Mononuclear cell (primary cell): ENCODE data around the gene ZNF146. TPM values are rescaled to one million over a fixed set of nuclear protein-coding genes. Genes with fewer than 3 reads are reported as not detected.
"Not testable (repeated sequence)": the region's sequence is repeated elsewhere in the genome, so short reads cannot be mapped to it uniquely, and the experiment has no call there.

Experiments used
- H3K27me3 ChIP-seq: 2 replicates; pipeline ENCODE4 v1.6.0; 2011; ENCODE audit warnings: low read length, control low read depth; ENCODE audit not compliant: insufficient read depth
- H3K4me1 ChIP-seq: 2 replicates; pipeline ENCODE4 v1.5.1; 2011; ENCODE audit warnings: mild to moderate bottlenecking, low read length, control low read depth; ENCODE audit not compliant: insufficient read depth
- H3K4me3 ChIP-seq: 2 replicates; pipeline ENCODE4 v1.5.1; 2011; ENCODE audit warnings: mild to moderate bottlenecking, low read length, moderate library complexity
- H3K9me3 ChIP-seq: 2 replicates; pipeline ENCODE4 v1.5.1; 2011; ENCODE audit warnings: low read depth, mild to moderate bottlenecking, control low read depth, low read length
- total RNA-seq: library from RNA; depleted of rRNA; stranded (reverse); fragments of >200 nt; gene quantifications from one replicate; pipeline ENCODE4 v1.2.3, GENCODE V29; 2012

ZNF146 gene
- 28.7 TPM for total RNA-seq

DNA sequence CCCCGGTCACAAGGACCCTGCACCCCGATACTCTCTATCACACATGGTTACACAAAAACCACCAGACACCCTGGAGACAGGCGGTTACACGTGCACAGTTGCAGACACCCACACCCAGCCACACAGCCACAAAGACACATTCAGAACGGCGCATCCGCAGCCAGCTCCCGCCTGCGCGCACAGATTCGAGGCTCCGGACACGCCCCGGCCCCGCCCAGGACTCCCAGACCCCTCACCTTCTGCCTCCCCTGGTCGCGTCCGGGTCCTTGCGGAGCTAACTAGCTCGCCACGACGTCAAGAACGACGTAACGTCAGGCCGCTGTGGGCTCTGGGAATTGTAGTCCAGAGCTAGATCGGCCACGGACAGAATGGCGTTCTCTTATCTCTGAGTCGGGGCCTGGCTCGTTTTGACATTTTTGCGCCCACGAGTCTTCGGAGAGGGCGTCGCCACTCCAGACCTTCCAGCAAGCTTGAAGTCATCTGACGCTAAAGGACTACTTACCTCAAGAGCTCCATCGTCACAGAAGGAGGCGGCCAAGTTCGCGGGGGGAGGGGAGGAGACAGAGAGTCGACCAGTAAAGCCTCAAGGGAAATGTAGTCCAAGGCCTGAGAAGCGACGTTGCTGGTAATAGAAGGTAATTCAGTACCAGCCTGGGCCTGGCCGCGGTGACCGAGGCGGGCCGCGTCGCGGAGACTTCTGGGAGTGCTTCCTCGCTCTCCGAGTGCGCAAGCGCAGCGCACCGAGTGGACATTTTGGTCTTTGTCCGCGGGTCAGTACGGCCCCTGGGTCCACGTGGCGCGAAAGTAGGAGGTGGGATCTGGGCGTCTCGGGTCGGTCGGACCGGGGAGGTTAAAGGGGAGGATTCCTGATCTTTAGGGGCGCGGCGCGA, at the start of gene ZNF146, which contains the start of gene ZNF565:
ZNF146 (plus strand) TSS at position 721 of the 890 bp plus-strand sequence. CDS start 21,335 bp downstream, outside the sequence.
ZNF565 (minus strand) TSS at position 280 of the 890 bp plus-strand sequence. CDS start 12,680 bp downstream, outside the sequence.
- Histone ChIP-seq H3K4me1 (peaks cover 13% of the 10 kb centered on the region), H3K4me3 (peak within 1 kb of the TSS; percentile 97), H3K27me3 (no peaks in the 10 kb centered on the region), H3K9me3 (no peaks in the 10 kb centered on the region)

DNA sequence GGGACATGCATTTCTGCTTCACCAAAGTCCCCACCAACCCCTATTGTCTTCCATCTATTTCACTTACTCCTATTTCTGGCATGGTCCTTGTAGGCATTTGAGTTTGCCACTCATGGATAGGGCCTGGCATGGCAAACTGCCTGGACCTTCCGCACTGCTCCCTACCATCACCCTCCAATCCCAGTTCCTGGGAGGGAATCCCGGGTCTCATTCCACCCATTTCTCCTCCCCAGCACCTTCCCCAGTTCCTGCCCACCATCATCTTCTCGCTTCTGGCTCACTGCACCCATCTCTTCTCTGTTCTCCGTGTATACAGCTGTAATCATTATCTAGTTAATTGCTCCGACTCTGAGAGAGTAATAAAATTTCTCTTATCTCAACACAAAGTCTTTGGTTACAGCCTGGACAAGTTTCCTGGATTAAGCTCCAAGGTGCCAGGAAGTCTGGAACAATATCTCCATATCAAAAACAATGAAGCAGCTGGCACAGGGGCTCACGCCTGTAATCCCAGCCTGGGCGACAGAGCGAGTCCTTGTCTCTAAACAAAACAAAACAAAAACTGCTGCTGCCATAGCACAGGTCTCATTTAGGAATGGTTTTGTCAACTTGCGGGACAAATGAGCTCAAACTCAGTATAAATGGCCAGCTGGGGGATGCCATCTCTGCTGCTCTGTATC, 45.7 kb upstream of the ZNF146 start:
- Histone ChIP-seq H3K27me3 (no peaks in the 10 kb centered on the region), H3K4me1 (peaks cover 4% of the 10 kb centered on the region), H3K9me3 (no peaks in the 10 kb centered on the region), H3K4me3 (no peak overlapping the region)

DNA sequence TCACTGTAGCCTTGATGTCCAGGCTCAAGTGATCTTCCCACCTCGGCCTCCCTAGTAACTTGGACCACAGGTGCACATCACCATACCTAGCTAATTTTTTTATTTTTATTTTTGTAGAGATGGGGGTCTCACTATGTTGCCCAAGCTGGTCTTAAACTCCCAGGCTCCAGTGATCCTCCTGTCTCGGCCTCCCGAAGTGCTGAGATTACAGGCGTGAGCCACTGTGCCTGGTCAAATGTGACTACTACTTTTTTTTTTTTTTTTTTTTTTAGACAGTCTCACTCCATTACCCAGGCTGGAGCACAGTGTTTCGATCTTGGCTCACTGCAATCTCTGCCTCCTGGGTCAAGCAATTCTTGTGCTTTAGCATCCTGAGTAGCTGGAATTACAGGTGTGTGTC, 42.1 kb upstream of the ZNF146 start:
- Histone ChIP-seq H3K4me3 (no peak overlapping the region), H3K27me3 (no peaks in the 10 kb centered on the region), H3K4me1 (peaks cover 4% of the 10 kb centered on the region), H3K9me3 (no peaks in the 10 kb centered on the region)

DNA sequence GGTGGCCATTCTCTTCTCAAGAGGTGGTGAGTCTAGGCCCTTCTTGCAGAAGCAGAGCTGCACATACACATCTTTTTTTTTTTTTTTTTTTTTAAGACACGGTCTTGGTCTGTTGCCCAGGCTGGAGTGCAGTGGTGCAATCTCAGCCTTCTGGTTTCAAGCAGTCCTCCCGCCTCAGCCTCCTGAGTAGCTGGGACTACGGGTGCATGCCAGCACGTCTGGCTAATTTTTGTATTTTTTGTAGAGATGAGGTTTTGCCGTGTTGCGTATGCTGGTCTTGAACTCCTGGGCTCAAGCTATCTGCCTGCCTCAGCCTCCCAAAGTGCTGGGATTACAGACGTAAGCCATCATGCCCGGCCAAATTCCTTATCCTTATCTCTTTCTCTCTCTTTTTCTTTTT, 41.1 kb upstream of the ZNF146 start:
- not testable (repeated sequence) for H3K4me1 ChIP-seq, H3K9me3 ChIP-seq, H3K4me3 ChIP-seq, H3K27me3 ChIP-seq

DNA sequence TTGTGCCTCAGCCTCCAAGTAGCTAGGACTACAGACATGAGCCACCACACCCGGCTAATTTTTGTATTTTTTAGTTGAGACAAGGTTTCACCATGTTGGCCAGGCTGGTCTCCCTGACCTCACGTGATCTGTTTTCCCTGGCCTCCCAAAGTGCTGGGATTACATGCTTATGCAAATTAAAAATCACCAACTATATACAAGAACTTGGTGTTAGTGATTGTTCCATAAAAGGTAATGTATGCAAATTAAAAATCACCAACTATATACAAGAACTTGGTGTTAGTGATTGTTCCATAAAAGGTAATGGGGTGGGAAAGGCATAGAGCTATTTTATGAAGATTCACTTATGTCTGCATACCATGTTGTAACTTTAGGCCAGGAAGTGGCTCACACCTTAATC, 35.8 kb upstream of the ZNF146 start:
- H3K4me3 ChIP-seq, H3K27me3 ChIP-seq, H3K4me1 ChIP-seq, H3K9me3 ChIP-seq: not testable (repeated sequence)

DNA sequence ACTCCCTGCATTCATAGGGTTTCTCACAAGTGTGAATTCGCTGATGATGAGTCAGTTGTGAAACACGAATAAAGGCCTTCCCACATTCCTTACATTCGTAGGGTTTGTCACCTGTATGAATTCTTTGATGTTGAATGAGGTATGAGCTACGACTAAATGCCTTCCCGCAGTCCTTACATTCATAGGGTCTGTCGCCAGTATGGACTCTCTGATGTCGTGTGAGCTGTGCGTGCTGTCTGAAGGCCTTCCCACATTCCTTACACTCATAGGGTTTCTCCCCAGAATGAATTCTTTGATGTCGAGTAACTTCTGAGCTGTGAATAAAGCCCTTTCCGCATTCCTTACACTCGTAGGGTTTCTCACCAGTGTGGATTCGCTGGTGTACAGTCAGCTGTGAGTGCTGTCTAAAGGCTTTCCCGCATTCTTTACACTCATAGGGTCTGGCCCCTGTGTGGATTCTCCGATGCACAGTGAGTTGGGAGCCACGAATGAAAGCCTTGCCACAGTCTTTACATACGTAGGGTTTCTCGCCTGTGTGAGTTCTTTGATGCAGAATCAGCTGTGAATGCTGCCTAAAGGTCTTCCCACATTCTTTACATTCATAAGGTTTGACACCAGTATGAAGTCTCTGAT, 32.2 kb upstream of the ZNF146 start:
- no peak overlapping the region for H3K4me3 ChIP-seq
- H3K27me3 ChIP-seq: no peaks in the 10 kb centered on the region
- no peaks in the 10 kb centered on the region for H3K4me1 ChIP-seq
- H3K9me3 ChIP-seq: no peaks in the 10 kb centered on the region

DNA sequence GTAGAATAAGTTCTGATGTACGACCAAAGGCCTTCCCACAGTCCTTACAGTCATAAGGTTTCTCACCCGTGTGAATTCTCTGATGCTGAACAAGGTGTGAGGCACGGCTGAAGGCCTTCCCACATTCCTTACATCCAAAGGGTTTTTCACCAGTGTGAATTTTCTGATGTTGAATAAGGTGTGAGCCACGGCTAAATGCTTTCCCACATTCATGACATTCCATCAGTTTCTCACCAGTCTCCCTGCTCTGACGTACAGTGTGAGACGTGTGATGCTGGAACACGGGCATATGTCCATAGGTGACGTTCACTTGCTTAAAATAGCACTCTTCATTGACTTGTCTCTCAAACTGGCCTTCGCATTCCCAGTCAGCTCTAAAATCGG, 31.7 kb upstream of the ZNF146 start:
- no peaks in the 10 kb centered on the region for H3K9me3 ChIP-seq
- no peak overlapping the region for H3K4me3 ChIP-seq
- H3K4me1 ChIP-seq: no peaks in the 10 kb centered on the region
- H3K27me3 ChIP-seq: no peaks in the 10 kb centered on the region

DNA sequence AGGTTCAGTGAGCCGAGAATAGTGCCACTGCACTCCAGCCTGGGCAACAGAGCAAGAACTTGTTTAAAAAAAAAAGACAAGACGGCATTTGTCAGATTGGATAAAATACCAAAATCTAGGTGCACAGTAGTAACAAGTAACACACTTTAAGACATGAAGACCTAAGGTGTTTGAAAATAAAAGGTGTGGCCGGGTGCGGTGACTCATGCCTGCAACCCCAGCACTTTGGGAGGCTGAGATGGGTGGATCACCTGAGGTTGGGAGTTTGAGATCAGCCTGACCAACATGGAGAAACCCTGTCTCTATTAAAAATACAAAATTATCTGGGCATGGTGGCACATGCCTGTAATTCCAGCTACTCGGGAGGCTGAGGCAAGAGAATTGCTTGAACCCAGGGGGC, 28.2 kb upstream of the ZNF146 start:
- not testable (repeated sequence) for H3K9me3 ChIP-seq, H3K27me3 ChIP-seq, H3K4me1 ChIP-seq, H3K4me3 ChIP-seq

DNA sequence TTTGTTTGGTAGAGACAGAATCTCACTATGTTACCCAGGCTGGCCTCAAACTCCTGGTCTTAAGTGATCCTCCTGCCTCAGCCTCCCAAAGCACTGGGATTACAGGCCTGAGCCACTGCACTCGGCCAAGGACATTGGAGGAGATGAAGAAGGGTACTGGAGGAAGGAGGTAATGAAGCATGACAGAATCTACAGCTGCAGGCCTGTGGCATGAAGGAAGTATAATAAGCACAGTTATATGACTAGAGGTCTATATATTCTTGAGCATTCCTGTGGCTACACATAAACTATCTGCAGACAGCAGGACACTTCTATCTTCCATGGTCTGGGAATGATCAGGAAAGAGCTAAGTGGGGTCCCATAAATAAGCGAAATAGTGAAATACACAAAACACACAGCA, 18.7 kb upstream of the ZNF146 start:
- no peak overlapping the region for H3K4me3 ChIP-seq
- H3K27me3 ChIP-seq: no peaks in the 10 kb centered on the region
- no peaks in the 10 kb centered on the region for H3K9me3 ChIP-seq
- no peaks in the 10 kb centered on the region for H3K4me1 ChIP-seq

DNA sequence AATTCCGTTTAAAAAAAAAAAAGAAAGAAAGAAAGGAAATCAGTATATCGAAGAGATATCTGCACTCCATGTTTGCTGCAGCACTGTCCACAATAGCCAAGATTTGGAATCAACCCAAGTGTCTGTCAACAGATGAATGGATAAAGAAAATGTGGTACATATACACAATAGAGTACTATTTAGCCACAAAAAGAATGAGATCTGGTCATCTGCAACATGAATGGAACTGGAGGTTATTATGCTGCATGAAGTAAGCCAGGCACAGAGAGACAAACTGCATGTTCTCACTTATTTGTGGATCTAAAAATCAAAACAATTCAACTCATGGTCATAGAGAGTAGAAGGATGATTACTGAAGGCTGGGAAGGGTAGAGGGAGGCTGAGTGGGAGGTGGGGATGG, 16.8 kb upstream of the ZNF146 start:
- Histone ChIP-seq H3K4me1 (no peaks in the 10 kb centered on the region), H3K4me3 (no peak overlapping the region), H3K9me3 (no peaks in the 10 kb centered on the region), H3K27me3 (no peaks in the 10 kb centered on the region)

DNA sequence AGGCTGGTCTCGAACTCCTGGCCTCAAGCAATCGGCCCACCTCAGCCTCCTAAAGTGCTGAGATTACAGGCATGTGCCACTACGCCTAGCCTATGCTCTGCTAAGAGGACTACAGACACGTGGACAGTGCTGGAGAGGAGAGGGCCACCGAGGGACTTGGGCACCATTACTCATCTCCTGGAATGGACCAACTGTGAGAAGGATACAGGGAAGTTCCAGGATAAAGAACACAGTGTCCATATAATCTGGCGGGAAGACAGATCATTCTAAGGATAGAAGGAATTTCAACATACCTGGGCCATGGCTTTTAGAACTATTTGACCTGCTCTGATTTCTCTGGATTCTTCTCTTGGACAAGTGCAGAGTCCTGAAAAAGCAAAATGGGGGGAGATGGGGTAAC, 13.2 kb upstream of the ZNF146 start:
- H3K27me3 ChIP-seq: no peaks in the 10 kb centered on the region
- no peaks in the 10 kb centered on the region for H3K4me1 ChIP-seq
- no peaks in the 10 kb centered on the region for H3K9me3 ChIP-seq
- H3K4me3 ChIP-seq: no peak overlapping the region

DNA sequence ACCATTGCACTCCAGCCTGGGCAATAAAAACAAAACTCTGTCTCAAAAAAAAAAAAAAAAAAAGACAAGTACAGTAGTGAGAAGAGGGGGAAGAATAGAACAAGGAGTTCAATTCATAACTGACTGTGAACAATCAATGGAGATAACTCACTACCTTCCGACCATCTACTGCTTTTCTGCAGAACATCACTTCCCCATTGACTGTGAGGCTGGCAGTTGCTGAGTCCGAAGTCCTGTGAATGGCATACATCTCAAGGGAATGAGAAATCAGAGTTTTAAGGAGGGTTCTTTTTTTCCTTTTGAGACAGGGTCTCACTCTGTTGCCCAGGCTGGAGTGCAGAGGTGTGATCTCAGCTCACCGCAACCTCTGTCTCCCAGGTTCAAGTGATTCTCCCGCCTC, 11.6 kb upstream of the ZNF146 start:
- H3K4me1 ChIP-seq: no peaks in the 10 kb centered on the region
- no peaks in the 10 kb centered on the region for H3K9me3 ChIP-seq

DNA sequence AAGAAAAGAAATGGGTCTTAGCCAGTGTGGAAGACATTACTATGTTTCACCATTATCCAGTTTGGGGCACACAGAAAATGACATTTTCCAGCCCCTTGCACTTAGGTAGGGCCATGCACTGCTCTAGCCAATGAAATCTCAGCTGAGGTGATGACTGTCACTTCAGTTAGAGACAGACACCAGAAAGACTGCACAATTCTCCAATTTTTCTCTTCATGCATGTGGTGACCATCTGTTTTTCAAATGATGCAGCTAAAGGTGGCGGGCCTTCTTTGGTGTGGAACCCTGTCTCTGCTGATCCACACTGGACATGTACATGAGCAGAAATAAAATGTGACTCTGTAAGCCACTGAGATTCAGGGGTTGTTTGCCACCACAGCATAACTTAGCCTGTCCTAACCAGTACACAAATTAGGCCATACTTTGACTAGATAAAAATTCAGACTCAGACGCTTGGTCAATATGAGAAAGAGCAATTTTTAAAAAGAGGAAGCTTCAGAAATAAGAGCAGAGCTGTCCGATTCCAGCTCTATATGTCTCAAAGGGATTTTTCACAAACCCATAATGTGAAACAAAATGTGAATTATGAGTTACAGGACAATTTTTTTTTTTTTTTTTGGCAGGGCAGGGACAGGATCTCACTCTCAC, 7.2 kb upstream of the ZNF146 start:
- H3K4me3 ChIP-seq: no peak overlapping the region
- H3K4me1 ChIP-seq: no peaks in the 10 kb centered on the region
- no peaks in the 10 kb centered on the region for H3K27me3 ChIP-seq
- no peaks in the 10 kb centered on the region for H3K9me3 ChIP-seq

More for the DNA sequence above, 11.6 kb upstream of the ZNF146 start:
- H3K4me3 ChIP-seq: no peak overlapping the region
- no peaks in the 10 kb centered on the region for H3K27me3 ChIP-seq

DNA sequence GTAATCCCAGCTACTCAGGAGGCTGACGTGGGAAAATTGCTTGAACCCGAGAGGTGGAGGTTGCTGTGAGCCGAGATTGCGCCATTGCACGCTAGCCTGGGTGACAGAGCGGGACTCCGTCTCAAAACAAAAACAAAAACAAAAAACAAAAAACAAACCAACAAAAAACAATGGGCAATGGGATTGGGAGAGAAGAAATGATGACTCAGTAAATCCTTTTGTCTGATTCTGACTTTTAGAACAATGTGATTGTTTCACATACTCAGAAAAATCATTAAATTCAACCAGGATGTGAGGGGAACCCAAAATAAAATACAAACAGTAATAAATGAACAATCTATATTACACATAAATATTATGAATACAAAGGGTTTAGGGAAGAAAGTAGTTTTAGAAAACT, 5.5 kb upstream of the ZNF146 start:
- H3K27me3 ChIP-seq: no peaks in the 10 kb centered on the region
- H3K4me3 ChIP-seq: no peak overlapping the region
- H3K9me3 ChIP-seq: no peaks in the 10 kb centered on the region
- H3K4me1 ChIP-seq: peaks cover 8% of the 10 kb centered on the region

DNA sequence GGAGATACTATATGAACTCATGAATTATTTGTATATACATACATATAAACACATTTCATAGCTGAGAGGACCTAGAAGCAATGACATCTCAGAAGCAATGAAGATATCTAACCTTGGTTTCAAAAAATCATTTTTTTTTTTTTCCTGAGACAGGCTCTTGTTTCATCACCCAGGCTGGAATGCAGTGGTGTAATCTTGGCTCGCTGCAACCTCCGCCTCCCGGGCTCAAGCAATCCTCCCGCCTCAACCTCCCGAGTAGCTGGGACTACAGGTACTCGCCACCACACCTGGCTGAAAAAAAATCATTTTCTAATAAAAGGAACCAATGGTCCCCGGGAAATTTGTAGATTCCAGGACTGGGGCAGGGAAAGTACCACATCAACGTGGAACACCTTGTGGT, 4.4 kb upstream of the ZNF146 start:
- no peak overlapping the region for H3K4me3 ChIP-seq
- no peaks in the 10 kb centered on the region for H3K9me3 ChIP-seq
- peaks cover 8% of the 10 kb centered on the region for H3K4me1 ChIP-seq
- H3K27me3 ChIP-seq: no peaks in the 10 kb centered on the region
